Ascending aorta (tissue), 2 donors: ENCODE measurements around the gene MYLK3. TPM values are rescaled to one million over a fixed set of nuclear protein-coding genes. Genes with fewer than 3 reads are reported as not detected.

Source experiments
- DNase-seq, 2 donors: peaks; one replicate each; pipeline ENCODE4 v3.0.0-alpha.2; 2019; ENCODE audit warnings: low spot score in 2 of 2
- H3K27ac ChIP-seq, 2 donors: fragments of 200-600 bp; sonication (generic); one replicate each; pipeline ENCODE4 v1.5.1; 2016 to 2017; ENCODE audit warnings: mild to moderate bottlenecking in 1 of 2
- H3K27me3 ChIP-seq: fragments of 200-600 bp; sonication (generic); one replicate; pipeline ENCODE4 v1.5.1; 2017
- H3K36me3 ChIP-seq, 2 donors: fragments of 200-600 bp; sonication (generic); one replicate each; pipeline ENCODE4 v1.5.1; 2016
- H3K4me1 ChIP-seq, 2 donors: fragments of 200-600 bp; sonication (generic); one replicate each; pipeline ENCODE4 v1.5.1; 2016 to 2017; ENCODE audit warnings: mild to moderate bottlenecking in 1 of 2
- H3K4me3 ChIP-seq, 2 donors: fragments of 200-600 bp; sonication (generic); one replicate each; pipeline ENCODE4 v1.5.1; 2016 to 2017; ENCODE audit warnings: mild to moderate bottlenecking in 1 of 2
- H3K9me3 ChIP-seq, 2 donors: fragments of 200-600 bp; sonication (generic); one replicate each; pipeline ENCODE4 v1.5.1; 2016
- CTCF ChIP-seq, 3 experiments: fragments of 200-600 bp in 2 of 3; fragments of 450-650 bp in 1 of 3; sonication (generic) in 2 of 3; IDR thresholded peaks; one replicate each; pipeline ENCODE4 v1.5.1; 2016 to 2019; ENCODE audit warnings: antibody characterized with exemption in 3 of 3, mild to moderate bottlenecking in 1 of 3, moderate library complexity in 1 of 3
- intact Hi-C: fragments of 100-400 bp; cut with DNase I; formaldehyde crosslinking; loops from one replicate; pipeline ENCODE4 v1.15.1; 2023
- total RNA-seq: library from RNA; depleted of rRNA; stranded (reverse); fragments of >200 nt; gene quantifications from one replicate; pipeline ENCODE4 v1.1.0, GENCODE V29; 2016

Gene MYLK3
- total RNA-seq, 1 donor from 2014 or later, result not detected

- no peak for DNase-seq
- H3K4me1 ChIP-seq, result no peaks in the 10 kb centered on the region
- no peak for TF ChIP-seq CTCF (IDR thresholded peaks at IDR 0.05)
- H3K27ac ChIP-seq, result no peak overlapping the region
- H3K9me3 ChIP-seq, result no peaks in the 10 kb centered on the region
- intact Hi-C loops, result no loop called here
- no peaks in the 10 kb centered on the region for H3K36me3 ChIP-seq
- H3K27me3 ChIP-seq, result no peaks in the 10 kb centered on the region
- no peak overlapping the region for H3K4me3 ChIP-seq
Observed at GRCh38 chr16:46706642-46707041, 41.5 kb downstream of the MYLK3 start.

GRCh38 chr16:46702030-46702429, 46.1 kb downstream of the MYLK3 start:
- no peaks in the 10 kb centered on the region for H3K36me3 ChIP-seq
- TF ChIP-seq CTCF (IDR thresholded peaks at IDR 0.05), result no peak
- H3K27ac ChIP-seq, result no peak overlapping the region
- no peak for DNase-seq
- no peaks in the 10 kb centered on the region for H3K27me3 ChIP-seq
- no peaks in the 10 kb centered on the region for H3K4me1 ChIP-seq
- H3K4me3 ChIP-seq, result no peak overlapping the region
- no peaks in the 10 kb centered on the region for H3K9me3 ChIP-seq
- intact Hi-C loops, result no loop called here

GRCh38 chr16:46701615-46702014, 46.5 kb downstream of the MYLK3 start:
- H3K9me3 ChIP-seq, result no peaks in the 10 kb centered on the region
- H3K27me3 ChIP-seq, result no peaks in the 10 kb centered on the region
- intact Hi-C loops, result no loop called here
- TF ChIP-seq CTCF (IDR thresholded peaks at IDR 0.05), result no peak
- H3K4me1 ChIP-seq, result no peaks in the 10 kb centered on the region
- no peak for DNase-seq
- H3K36me3 ChIP-seq, result no peaks in the 10 kb centered on the region
- no peak overlapping the region for H3K4me3 ChIP-seq
- H3K27ac ChIP-seq, result no peak overlapping the region

- no peak overlapping the region for H3K4me3 ChIP-seq
- H3K9me3 ChIP-seq, result no peaks in the 10 kb centered on the region
- DNase-seq, result no peak
- H3K4me1 ChIP-seq, result no peaks in the 10 kb centered on the region
- intact Hi-C loops, result no loop called here
- H3K36me3 ChIP-seq, result no peaks in the 10 kb centered on the region
- H3K27ac ChIP-seq, result no peak overlapping the region
- no peak for TF ChIP-seq CTCF (IDR thresholded peaks at IDR 0.05)
- no peaks in the 10 kb centered on the region for H3K27me3 ChIP-seq
Observed at GRCh38 chr16:46700048-46700447, 48.1 kb downstream of the MYLK3 start.

DNA sequence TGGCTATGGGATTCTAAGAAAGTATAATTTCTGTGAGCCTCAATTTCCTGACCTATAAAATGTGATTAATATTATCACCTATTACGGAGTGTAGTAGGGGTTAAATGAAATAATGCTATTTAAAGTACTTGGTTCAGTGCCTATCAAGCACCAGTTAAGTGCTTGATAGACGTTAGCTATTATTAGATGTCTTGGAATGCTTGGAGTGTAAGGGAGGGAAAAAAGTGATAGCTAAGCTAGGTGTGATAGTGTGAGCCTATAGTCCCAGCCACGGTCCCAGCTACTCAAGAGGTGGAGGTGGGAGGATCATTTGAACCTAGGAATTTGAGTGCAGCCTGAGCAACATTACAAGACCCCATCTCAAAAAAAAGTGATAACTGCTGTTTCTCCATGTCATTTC, 51.2 kb downstream of the MYLK3 start:
- H3K27me3 ChIP-seq, result no peaks in the 10 kb centered on the region
- H3K36me3 ChIP-seq, result no peaks in the 10 kb centered on the region
- H3K4me3 ChIP-seq, result no peak overlapping the region
- H3K4me1 ChIP-seq, result no peaks in the 10 kb centered on the region
- DNase-seq, result no peak
- H3K27ac ChIP-seq, result no peak overlapping the region
- TF ChIP-seq CTCF (IDR thresholded peaks at IDR 0.05), result no peak
- no peaks in the 10 kb centered on the region for H3K9me3 ChIP-seq
- intact Hi-C loops, result no loop called here

- H3K27ac ChIP-seq, result no peak overlapping the region
- intact Hi-C loops, result no loop called here
- no peak overlapping the region for H3K4me3 ChIP-seq
- no peaks in the 10 kb centered on the region for H3K27me3 ChIP-seq
- H3K36me3 ChIP-seq, result no peaks in the 10 kb centered on the region
- no peak for DNase-seq
- no peaks in the 10 kb centered on the region for H3K4me1 ChIP-seq
- H3K9me3 ChIP-seq, result no peaks in the 10 kb centered on the region
- no peak for TF ChIP-seq CTCF (IDR thresholded peaks at IDR 0.05)
Observed at GRCh38 chr16:46695937-46696336, 52.2 kb downstream of the MYLK3 start.
